ENCODE data around the gene RBBP8. TPM values are rescaled to one million over a fixed set of nuclear protein-coding genes. Genes with fewer than 3 reads are reported as not detected.

Gene RBBP8
- total RNA-seq, 1 donor from 2014 or later, result 6.7 TPM

GRCh38 chr18:22933966-22934423 lies 867 bp downstream of the RBBP8 start:
- Histone ChIP-seq H3K4me1 (peaks cover 26% of the 10 kb centered on the region), H3K9me3 (replicated peaks) (no peaks in the 10 kb centered on the region), H3K36me3 (no peaks in the 10 kb centered on the region), H3K27me3 (ENCODE audit: low read depth) (no peaks in the 10 kb centered on the region), H3K4me3 (peak overlapping the region; percentile 82), H3K27ac (replicated peaks) (peak overlapping the region; percentile 97)
- TF ChIP-seq CTCF (IDR thresholded peaks at IDR 0.05; ENCODE audit: borderline replicate concordance), result no peak
- DNase-seq, result no peak
- intact Hi-C loops (cut with micrococcal nuclease), result no loop called here

- no peak overlapping the region for H3K4me3 ChIP-seq
- H3K27ac ChIP-seq (replicated peaks), result no peak overlapping the region
- peaks cover 26% of the 10 kb centered on the region for H3K4me1 ChIP-seq
- intact Hi-C loops (cut with micrococcal nuclease), result no loop called here
- DNase-seq, result no peak
- no peaks in the 10 kb centered on the region for H3K36me3 ChIP-seq
- TF ChIP-seq CTCF (IDR thresholded peaks at IDR 0.05; ENCODE audit: borderline replicate concordance), result no peak
- H3K9me3 ChIP-seq (replicated peaks), result no peaks in the 10 kb centered on the region
- H3K27me3 ChIP-seq (ENCODE audit: low read depth), result no peaks in the 10 kb centered on the region
Measured at GRCh38 chr18:22934789-22935188, 1.7 kb downstream of the RBBP8 start.

- peaks cover 26% of the 10 kb centered on the region for H3K4me1 ChIP-seq
- no peaks in the 10 kb centered on the region for H3K36me3 ChIP-seq
- H3K27me3 ChIP-seq (ENCODE audit: low read depth), result no peaks in the 10 kb centered on the region
- TF ChIP-seq CTCF (IDR thresholded peaks at IDR 0.05; ENCODE audit: borderline replicate concordance), result no peak
- DNase-seq, result no peak
- no peak overlapping the region for H3K4me3 ChIP-seq
- no peaks in the 10 kb centered on the region for H3K9me3 ChIP-seq (replicated peaks)
- H3K27ac ChIP-seq (replicated peaks), result no peak overlapping the region
- intact Hi-C loops (cut with micrococcal nuclease), result no loop called here
Measured at GRCh38 chr18:22935431-22935830, 2.3 kb downstream of the RBBP8 start.

DNA sequence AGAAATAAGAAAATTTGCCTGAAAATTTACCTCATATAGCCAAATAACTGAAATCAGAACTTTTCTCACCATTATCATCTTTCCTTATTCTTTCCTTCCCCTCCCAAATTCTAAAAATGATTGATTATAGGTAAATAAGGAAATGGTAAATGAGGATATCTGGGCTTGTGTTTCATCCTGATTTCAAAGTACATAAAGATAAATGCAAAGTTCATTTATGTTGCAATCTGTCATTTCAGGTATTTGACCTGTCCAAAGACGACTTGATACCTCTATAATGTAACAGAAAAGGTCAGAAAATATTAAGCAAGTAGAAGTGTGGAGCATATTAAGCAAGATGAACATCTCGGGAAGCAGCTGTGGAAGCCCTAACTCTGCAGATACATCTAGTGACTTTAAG lies 3.4 kb downstream of the RBBP8 start:
- intact Hi-C loops (cut with micrococcal nuclease), result no loop called here
- no peak for DNase-seq

GRCh38 chr18:22939649-22940048 lies 6.5 kb downstream of the RBBP8 start:
- no peaks in the 10 kb centered on the region for H3K27me3 ChIP-seq (ENCODE audit: low read depth)
- no peak overlapping the region for H3K27ac ChIP-seq (replicated peaks)
- no peaks in the 10 kb centered on the region for H3K9me3 ChIP-seq (replicated peaks)
- intact Hi-C loops (cut with micrococcal nuclease), result no loop called here
- no peak overlapping the region for H3K4me3 ChIP-seq
- no peak for DNase-seq
- H3K4me1 ChIP-seq, result peaks cover 2% of the 10 kb centered on the region
- no peak for TF ChIP-seq CTCF (IDR thresholded peaks at IDR 0.05; ENCODE audit: borderline replicate concordance)
- no peaks in the 10 kb centered on the region for H3K36me3 ChIP-seq

More for the DNA sequence above, 3.4 kb downstream of the RBBP8 start:
- H3K36me3 ChIP-seq, result no peaks in the 10 kb centered on the region
- TF ChIP-seq CTCF (IDR thresholded peaks at IDR 0.05; ENCODE audit: borderline replicate concordance), result no peak
- H3K27ac ChIP-seq (replicated peaks), result no peak overlapping the region
- no peak overlapping the region for H3K4me3 ChIP-seq
- H3K9me3 ChIP-seq (replicated peaks), result no peaks in the 10 kb centered on the region
- H3K27me3 ChIP-seq (ENCODE audit: low read depth), result no peaks in the 10 kb centered on the region
- H3K4me1 ChIP-seq, result peaks cover 26% of the 10 kb centered on the region

DNA sequence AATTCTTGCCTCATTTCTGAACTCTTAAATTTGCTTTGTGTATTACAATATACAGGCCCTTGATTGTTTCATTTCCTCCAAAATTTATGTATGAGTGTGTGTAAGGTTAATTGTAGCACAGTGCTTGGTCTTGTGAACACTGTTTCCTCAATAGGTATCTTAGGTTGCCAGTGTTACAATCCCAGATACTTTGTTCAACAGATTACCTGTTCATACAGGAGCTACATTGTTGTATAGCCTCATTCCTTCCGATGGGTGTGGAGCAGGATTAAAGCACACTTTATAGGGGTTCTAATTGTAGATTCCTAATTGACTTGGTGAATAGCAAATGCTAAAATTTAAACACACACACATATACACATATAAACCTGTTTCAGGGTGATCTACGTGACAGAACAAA lies 10.7 kb downstream of the RBBP8 start:
- no peaks in the 10 kb centered on the region for H3K4me1 ChIP-seq

More for the DNA sequence above, 10.7 kb downstream of the RBBP8 start:
- Histone ChIP-seq H3K27ac (replicated peaks) (no peak overlapping the region), H3K27me3 (ENCODE audit: low read depth) (no peaks in the 10 kb centered on the region), H3K9me3 (replicated peaks) (no peaks in the 10 kb centered on the region), H3K4me3 (no peak overlapping the region), H3K36me3 (no peaks in the 10 kb centered on the region)
- no peak for DNase-seq
- no peak for TF ChIP-seq CTCF (IDR thresholded peaks at IDR 0.05; ENCODE audit: borderline replicate concordance)
- intact Hi-C loops (cut with micrococcal nuclease), result no loop called here
